Natural killer cell (primary cell): ENCODE data around the gene CCDC60. TPM values are rescaled to one million over a fixed set of nuclear protein-coding genes. Genes with fewer than 3 reads are reported as not detected.
"Not testable (repeated sequence)": the region's sequence is repeated elsewhere in the genome, so short reads cannot be mapped to it uniquely, and the experiment has no call there.

Source experiments
- ATAC-seq, 3 donors: fragments of 150-1000 bp in 2 of 3; fragments of 200-7000 bp in 1 of 3; cut with Tn5 transposase; 1 replicate in 1 of 3; 2 replicates in 2 of 3; pipeline ENCODE4 v1.10.0; 2021; ENCODE audit warnings: mild to moderate bottlenecking in 2 of 3, moderate library complexity in 2 of 3
- DNase-seq, 2 donors: peaks; one replicate each; pipeline versions ENCODE4 v3.0.0 to v3.0.0-alpha.2; 2013 to 2021; ENCODE audit warnings: mixed read lengths in 1 of 2
- H3K27ac ChIP-seq: one replicate; pipeline ENCODE4 v1.5.1; 2013; ENCODE audit warnings: mild to moderate bottlenecking, low read length
- H3K27me3 ChIP-seq: one replicate; pipeline ENCODE4 v1.6.1; 2013; ENCODE audit warnings: low read length; ENCODE audit not compliant: control insufficient read depth, insufficient read depth
- H3K36me3 ChIP-seq: one replicate; pipeline ENCODE4 v1.6.1; 2013; ENCODE audit warnings: low read length; ENCODE audit not compliant: control insufficient read depth, insufficient read depth
- H3K4me1 ChIP-seq: one replicate; pipeline ENCODE4 v1.6.1; 2013; ENCODE audit warnings: low read length; ENCODE audit not compliant: control insufficient read depth, insufficient read depth
- H3K4me3 ChIP-seq: one replicate; pipeline ENCODE4 v1.5.1; 2013; ENCODE audit warnings: low read length
- H3K9me3 ChIP-seq: one replicate; pipeline ENCODE4 v1.6.1; 2013; ENCODE audit warnings: low read length; ENCODE audit not compliant: control insufficient read depth, insufficient read depth
- H3K27ac Mint-ChIP-seq, 2 donors: one replicate each; pipeline ENCODE4 v1.8.0; 2022; ENCODE audit warnings: mild to moderate bottlenecking in 2 of 2, mixed read lengths in 2 of 2, moderate library complexity in 1 of 2
- H3K27me3 Mint-ChIP-seq, 2 donors: one replicate each; pipeline ENCODE4 v1.8.0; 2022; ENCODE audit warnings: low read depth in 2 of 2, mixed read lengths in 2 of 2
- H3K36me3 Mint-ChIP-seq: one replicate; pipeline ENCODE4 v1.8.0; 2022; ENCODE audit warnings: mixed read lengths
- H3K4me1 Mint-ChIP-seq, 2 donors: one replicate each; pipeline ENCODE4 v1.8.0; 2022; ENCODE audit warnings: mixed read lengths in 2 of 2
- H3K4me3 Mint-ChIP-seq: one replicate; pipeline ENCODE4 v1.8.0; 2022; ENCODE audit warnings: mild to moderate bottlenecking, moderate library complexity, mixed read lengths
- H3K9me3 Mint-ChIP-seq, 2 donors: one replicate each; pipeline ENCODE4 v1.8.0; 2022; ENCODE audit warnings: mixed read lengths in 2 of 2
- WGBS: methylation state at CpG from one replicate; pipeline ENCODE4 v1.1.7; 2013; ENCODE audit warnings: missing lambda C conversion rate; ENCODE audit not compliant: insufficient coverage; 5-methylcytosine and 5-hydroxymethylcytosine counted together
- intact Hi-C: fragments of 100-400 bp; cut with micrococcal nuclease; formaldehyde crosslinking; loops from one replicate; pipeline ENCODE4 v1.14.2; 2022
- total RNA-seq, 4 donors: library from RNA; stranded (reverse); fragments of 120-200 nt in 1 of 4; gene quantifications; one replicate each; pipeline versions ENCODE4 v1.2.3 to v1.2.4, GENCODE V29; 2013 to 2022
- TF ChIP-seq, protein P1 (sequence below): fragments of 200-600 bp; IDR thresholded peaks from one replicate; pipeline ENCODE4 v1.8.0; 2022; ENCODE audit warnings: antibody characterized with exemption

Gene CCDC60
- total RNA-seq, 3 donors from 2014 or later (not counting 1 experiment from before 2014, with no cell fraction given) = not detected

DNA sequence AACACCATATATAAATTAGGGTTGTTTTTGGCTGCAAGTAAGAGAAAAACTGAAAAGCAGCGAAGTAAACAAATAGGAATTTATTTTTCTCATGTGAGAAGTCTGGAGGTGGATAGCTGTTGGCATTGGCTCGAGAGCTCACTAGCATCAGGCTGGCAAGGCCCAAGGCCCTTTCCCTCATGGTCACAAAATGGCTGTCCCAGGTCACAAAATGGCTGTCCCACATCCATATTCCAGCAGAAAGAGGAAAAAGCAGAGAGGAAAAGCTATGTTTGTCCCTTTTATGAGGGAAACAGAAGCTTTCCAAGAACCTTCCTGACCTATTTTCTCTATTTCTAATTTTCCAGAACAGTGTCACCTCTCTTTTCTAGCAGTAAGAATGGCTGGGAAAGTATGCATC lies 7.5 kb downstream of the CCDC60 start:
- Mint-ChIP-seq H3K27me3 (peaks cover 0 to 3% of the 10 kb centered on the region in 2 donors), H3K9me3 (peaks cover 0 to 5% of the 10 kb centered on the region in 2 donors), H3K36me3 (no peaks in the 10 kb centered on the region), H3K27ac (no peak overlapping the region), H3K4me3 (no peak overlapping the region), H3K4me1 (no peaks in the 10 kb centered on the region)
- Histone ChIP-seq H3K4me3 (no peak overlapping the region), H3K27me3 (no peaks in the 10 kb centered on the region), H3K9me3 (no peaks in the 10 kb centered on the region), H3K4me1 (no peaks in the 10 kb centered on the region), H3K36me3 (no peaks in the 10 kb centered on the region), H3K27ac (no peak overlapping the region)
- intact Hi-C loops = no loop called here
- DNase-seq = no peak
- 80% methylated on average over 2 of the region's 2 CpGs for WGBS
- ATAC-seq = no peak
- TF ChIP-seq, protein P1, sequence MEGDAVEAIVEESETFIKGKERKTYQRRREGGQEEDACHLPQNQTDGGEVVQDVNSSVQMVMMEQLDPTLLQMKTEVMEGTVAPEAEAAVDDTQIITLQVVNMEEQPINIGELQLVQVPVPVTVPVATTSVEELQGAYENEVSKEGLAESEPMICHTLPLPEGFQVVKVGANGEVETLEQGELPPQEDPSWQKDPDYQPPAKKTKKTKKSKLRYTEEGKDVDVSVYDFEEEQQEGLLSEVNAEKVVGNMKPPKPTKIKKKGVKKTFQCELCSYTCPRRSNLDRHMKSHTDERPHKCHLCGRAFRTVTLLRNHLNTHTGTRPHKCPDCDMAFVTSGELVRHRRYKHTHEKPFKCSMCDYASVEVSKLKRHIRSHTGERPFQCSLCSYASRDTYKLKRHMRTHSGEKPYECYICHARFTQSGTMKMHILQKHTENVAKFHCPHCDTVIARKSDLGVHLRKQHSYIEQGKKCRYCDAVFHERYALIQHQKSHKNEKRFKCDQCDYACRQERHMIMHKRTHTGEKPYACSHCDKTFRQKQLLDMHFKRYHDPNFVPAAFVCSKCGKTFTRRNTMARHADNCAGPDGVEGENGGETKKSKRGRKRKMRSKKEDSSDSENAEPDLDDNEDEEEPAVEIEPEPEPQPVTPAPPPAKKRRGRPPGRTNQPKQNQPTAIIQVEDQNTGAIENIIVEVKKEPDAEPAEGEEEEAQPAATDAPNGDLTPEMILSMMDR = no peak

DNA sequence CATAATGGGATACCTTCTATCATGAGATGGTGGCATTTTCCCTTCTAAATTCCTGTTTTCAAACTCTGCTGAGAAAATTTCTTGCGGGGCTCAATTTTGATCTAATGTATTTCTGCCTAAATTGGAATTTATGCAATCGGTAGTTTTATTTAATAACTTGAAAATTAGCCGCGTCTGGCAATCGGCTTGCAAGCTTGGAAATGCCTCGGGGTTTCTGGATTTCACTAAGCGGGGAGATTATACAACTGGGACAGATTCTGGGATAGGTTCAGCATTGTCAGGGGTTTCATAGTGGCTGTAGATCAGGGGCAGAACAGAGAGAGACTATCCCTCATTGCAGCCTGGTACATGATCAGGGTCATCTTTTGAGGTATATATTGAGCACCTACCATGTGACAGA lies 8.6 kb downstream of the CCDC60 start:
- intact Hi-C loops = no loop called here
- TF ChIP-seq, protein P1 = no peak
- ATAC-seq (no peak), DNase-seq (no peak)
- Mint-ChIP-seq H3K36me3 (no peaks in the 10 kb centered on the region), H3K4me1 (no peaks in the 10 kb centered on the region), H3K27me3 (no peaks in the 10 kb centered on the region), H3K9me3 (peaks cover 0 to 2% of the 10 kb centered on the region in 2 donors), H3K4me3 (no peak overlapping the region), H3K27ac (no peak overlapping the region)
- Histone ChIP-seq H3K36me3 (no peaks in the 10 kb centered on the region), H3K4me3 (no peak overlapping the region), H3K27ac (no peak overlapping the region), H3K27me3 (no peaks in the 10 kb centered on the region), H3K9me3 (no peaks in the 10 kb centered on the region), H3K4me1 (no peaks in the 10 kb centered on the region)
- WGBS = 96% methylated on average over 7 of the region's 7 CpGs

DNA sequence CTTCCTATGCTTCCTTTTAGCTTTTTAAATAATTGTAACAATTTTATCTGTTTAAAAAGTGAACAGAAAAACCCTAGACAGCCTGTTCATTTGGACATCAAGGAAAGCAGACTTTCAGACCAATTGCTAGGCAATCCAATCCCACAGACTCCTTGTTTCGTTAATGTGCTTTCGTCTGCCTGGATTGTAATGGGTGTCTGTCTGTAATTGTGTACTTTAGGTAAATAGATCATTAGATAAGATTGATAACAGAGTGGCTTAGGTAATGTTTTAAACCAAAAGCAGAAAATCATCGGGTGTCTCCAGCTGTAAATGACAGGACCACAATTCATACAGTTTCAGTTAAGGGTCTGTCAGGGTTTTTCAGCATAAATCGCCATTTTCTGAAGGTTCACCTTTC lies 19.6 kb downstream of the CCDC60 start:
- no peak overlapping the region for H3K27ac Mint-ChIP-seq
- no peaks in the 10 kb centered on the region for H3K4me1 Mint-ChIP-seq
- H3K27me3 Mint-ChIP-seq = peaks cover 8 to 10% of the 10 kb centered on the region in 2 donors
- no peak overlapping the region for H3K4me3 Mint-ChIP-seq
- no peaks in the 10 kb centered on the region for H3K36me3 Mint-ChIP-seq
- 73% methylated on average over 4 of the region's 4 CpGs for WGBS
- Histone ChIP-seq H3K36me3 (no peaks in the 10 kb centered on the region), H3K27ac (no peak overlapping the region), H3K4me1 (no peaks in the 10 kb centered on the region), H3K4me3 (no peak overlapping the region), H3K9me3 (no peaks in the 10 kb centered on the region), H3K27me3 (no peaks in the 10 kb centered on the region)
- no peak for ATAC-seq
- peaks cover 3 to 6% of the 10 kb centered on the region in 2 donors for H3K9me3 Mint-ChIP-seq
- intact Hi-C loops = no loop called here
- no peak for DNase-seq
- TF ChIP-seq, protein P1 = no peak

DNA sequence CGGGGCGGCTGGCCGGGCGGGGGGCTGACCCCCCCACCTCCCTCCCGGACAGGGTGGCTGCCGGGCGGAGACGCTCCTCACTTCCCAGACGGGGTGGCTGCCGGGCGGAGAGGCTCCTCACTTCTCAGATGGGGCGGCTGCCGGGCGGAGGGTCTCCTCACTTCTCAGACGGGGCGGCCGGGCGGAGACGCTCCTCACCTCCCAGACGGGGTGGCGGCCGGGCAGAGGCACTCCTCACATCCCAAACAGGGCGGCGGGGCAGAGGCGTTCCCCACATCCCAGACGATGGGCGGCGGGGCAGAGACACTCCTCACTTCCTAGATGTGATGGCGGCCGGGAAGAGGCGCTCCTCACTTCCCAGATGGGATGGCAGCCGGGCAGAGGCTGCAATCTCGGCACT lies 25.8 kb downstream of the CCDC60 start:
- intact Hi-C loops, H3K4me3 ChIP-seq, H3K27me3 ChIP-seq, H3K4me1 Mint-ChIP-seq, DNase-seq, H3K27ac ChIP-seq, H3K36me3 Mint-ChIP-seq, H3K4me1 ChIP-seq, H3K27ac Mint-ChIP-seq, ATAC-seq, H3K9me3 ChIP-seq, H3K9me3 Mint-ChIP-seq, H3K36me3 ChIP-seq, H3K4me3 Mint-ChIP-seq: not testable (repeated sequence)
- WGBS = 97% methylated on average over 20 of the region's 33 CpGs
- peaks cover 0 to 10% of the 10 kb centered on the region in 2 donors for H3K27me3 Mint-ChIP-seq
